HEK293 (cell line): ENCODE data around the gene CIPC.

ENCODE experiments used
- CTCF ChIA-PET: fragments of 350-600 bp; formaldehyde crosslinking; extraction: SDS; loops from one replicate; lab custom pipeline; 2021; ENCODE audit warnings: antibody characterized with exemption; lab: Yijun Ruan, JAX
- POLR2A ChIA-PET: fragments of 300-600 bp; formaldehyde crosslinking; extraction: SDS; loops from one replicate; lab custom pipeline; 2020; ENCODE audit warnings: antibody characterized with exemption, inconsistent platforms; lab: Yijun Ruan, JAX
- H3K27ac ChIP-seq: fragments of 200-500 bp; sonication (Bioruptor generic); 2 replicates; pipeline ENCODE4 v1.5.1; 2014; ENCODE audit warnings: low read depth, low read length, control low read depth, inconsistent platforms; ENCODE audit errors: extremely low read depth
- H3K36me3 ChIP-seq, 2 experiments: fragments of 200-500 bp in 1 of 2; sonication (Bioruptor generic) in 1 of 2; 1 replicate in 1 of 2; 2 replicates in 1 of 2; pipeline ENCODE4 v1.5.1; 2014 to 2017; ENCODE audit warnings: inconsistent platforms in 2 of 2, low read length in 2 of 2; ENCODE audit not compliant: control insufficient read depth in 2 of 2, insufficient read depth in 1 of 2
- H3K4me1 ChIP-seq: fragments of 200-500 bp; sonication (Bioruptor generic); 2 replicates; pipeline ENCODE4 v1.5.1; 2014; ENCODE audit warnings: mild to moderate bottlenecking, low read length, inconsistent platforms; ENCODE audit not compliant: control insufficient read depth, insufficient read depth
- H3K4me3 ChIP-seq: 2 replicates; pipeline ENCODE4 v1.5.1; 2011; ENCODE audit warnings: low read depth, mild to moderate bottlenecking, control low read depth, low read length, moderate library complexity
- H3K9me3 ChIP-seq: fragments of 200-500 bp; sonication (Bioruptor generic); 2 replicates; pipeline ENCODE4 v1.5.1; 2014; ENCODE audit warnings: low read depth, low read length, inconsistent platforms; ENCODE audit not compliant: control insufficient read depth, insufficient read depth
- HOXC10 ChIP-seq: sonication (generic); formaldehyde crosslinking; IDR thresholded peaks from 2 replicates; pipeline ENCODE4 v1.8.1; 2023; ENCODE audit warnings: mild to moderate bottlenecking, missing genetic modification reagents
- ZBTB21 ChIP-seq: fragments of 450-650 bp; formaldehyde crosslinking; IDR thresholded peaks from 2 replicates; pipeline ENCODE4 v1.5.1; 2017; ENCODE audit warnings: missing biosample characterization, missing genetic modification characterization
- ZBTB48 ChIP-seq: fragments of 450-650 bp; formaldehyde crosslinking; IDR thresholded peaks from 2 replicates; pipeline ENCODE4 v1.5.1; 2016; ENCODE audit warnings: missing biosample characterization, missing genetic modification characterization
- ZBTB7A ChIP-seq: fragments of 450-650 bp; formaldehyde crosslinking; IDR thresholded peaks from 2 replicates; pipeline ENCODE4 v1.5.1; 2016; ENCODE audit warnings: low read depth, missing biosample characterization, missing genetic modification characterization
- ZFP37 ChIP-seq: fragments of 450-650 bp; formaldehyde crosslinking; IDR thresholded peaks from 2 replicates; pipeline ENCODE4 v1.5.1; 2016; ENCODE audit warnings: missing biosample characterization, missing genetic modification characterization
- ZNF221 ChIP-seq: fragments of 450-650 bp; formaldehyde crosslinking; IDR thresholded peaks from 2 replicates; pipeline ENCODE4 v1.5.1; 2017; ENCODE audit warnings: missing biosample characterization, missing genetic modification characterization, borderline replicate concordance
- ZNF362 ChIP-seq: fragments of 450-650 bp; formaldehyde crosslinking; IDR thresholded peaks from 2 replicates; pipeline ENCODE4 v1.5.1; 2016; ENCODE audit warnings: missing biosample characterization, missing genetic modification characterization
- ZNF416 ChIP-seq: fragments of 450-650 bp; formaldehyde crosslinking; IDR thresholded peaks from 2 replicates; pipeline ENCODE4 v1.5.1; 2016; ENCODE audit warnings: missing biosample characterization, missing genetic modification characterization
- ZNF423 ChIP-seq: fragments of 450-650 bp; formaldehyde crosslinking; IDR thresholded peaks from 2 replicates; pipeline ENCODE4 v1.5.1; 2016; ENCODE audit warnings: missing biosample characterization, missing genetic modification characterization
- ZNF571 ChIP-seq: fragments of 450-650 bp; formaldehyde crosslinking; IDR thresholded peaks from 2 replicates; pipeline ENCODE4 v1.5.0; 2017; ENCODE audit warnings: missing biosample characterization, missing genetic modification characterization
- ZNF623 ChIP-seq: fragments of 450-650 bp; formaldehyde crosslinking; IDR thresholded peaks from 2 replicates; pipeline ENCODE4 v1.5.1; 2016; ENCODE audit warnings: missing biosample characterization, missing genetic modification characterization
- ZNF76 ChIP-seq: fragments of 450-650 bp; formaldehyde crosslinking; IDR thresholded peaks from 2 replicates; pipeline ENCODE4; 2016; ENCODE audit warnings: low read depth, missing biosample characterization, missing genetic modification characterization, borderline replicate concordance
- ZNF776 ChIP-seq: fragments of 450-650 bp; formaldehyde crosslinking; IDR thresholded peaks from 2 replicates; pipeline ENCODE4 v1.5.0; 2017; ENCODE audit warnings: missing biosample characterization, missing genetic modification characterization, borderline replicate concordance
- ZXDB ChIP-seq: fragments of 450-650 bp; formaldehyde crosslinking; IDR thresholded peaks from 2 replicates; pipeline ENCODE4 v1.5.1; 2016; ENCODE audit warnings: missing biosample characterization, missing genetic modification characterization
- TF ChIP-seq, protein P1 (sequence below): fragments of 450-650 bp; formaldehyde crosslinking; IDR thresholded peaks from 2 replicates; pipeline ENCODE4 v1.5.1; 2016; ENCODE audit warnings: missing biosample characterization, missing genetic modification characterization
- TF ChIP-seq, protein P2 (sequence below): fragments of 450-650 bp; formaldehyde crosslinking; IDR thresholded peaks from 2 replicates; pipeline ENCODE4 v1.5.1; 2016; ENCODE audit warnings: missing biosample characterization, missing genetic modification characterization, borderline replicate concordance
- TF ChIP-seq, protein P3 (sequence below): fragments of 450-650 bp; formaldehyde crosslinking; IDR thresholded peaks from 2 replicates; pipeline ENCODE4 v1.5.1; 2016; ENCODE audit warnings: missing biosample characterization, missing genetic modification characterization

Gene CIPC

GRCh38 chr14:77084985-77085384, 13.1 kb upstream of the CIPC start:
- no peaks in the 10 kb centered on the region for H3K36me3 ChIP-seq
- H3K27ac ChIP-seq, result no peak overlapping the region
- ChIA-PET CTCF (interaction anchor here (0.6 to 3.0 kb wide), 13 partner anchors 8 to 218 kb away, joined by 3 to 30 read pairs (median 4); no protein-coding TSS in a partner anchor), POLR2A (no interaction called here)
- H3K4me1 ChIP-seq, result no peaks in the 10 kb centered on the region; the same call in 1 of the 2 replicates
- no peaks in the 10 kb centered on the region for H3K9me3 ChIP-seq
- TF ChIP-seq ZNF776 (no peak), ZBTB7A (no peak), ZNF362 (tag by site-specific recombination) (no peak), ZNF423 (tag by site-specific recombination) (no peak), ZNF571 (no peak), ZNF623 (no peak), ZNF221 (tag by site-specific recombination) (no peak), ZXDB (tag by site-specific recombination) (no peak), ZNF416 (no peak), HOXC10 (CRISPR knock-in tag) (no peak), ZBTB48 (tag by site-specific recombination) (no peak), ZNF76 (tag by site-specific recombination) (no peak), ZBTB21 (tag by site-specific recombination) (no peak), ZFP37 (no peak)
- TF ChIP-seq, protein P1, sequence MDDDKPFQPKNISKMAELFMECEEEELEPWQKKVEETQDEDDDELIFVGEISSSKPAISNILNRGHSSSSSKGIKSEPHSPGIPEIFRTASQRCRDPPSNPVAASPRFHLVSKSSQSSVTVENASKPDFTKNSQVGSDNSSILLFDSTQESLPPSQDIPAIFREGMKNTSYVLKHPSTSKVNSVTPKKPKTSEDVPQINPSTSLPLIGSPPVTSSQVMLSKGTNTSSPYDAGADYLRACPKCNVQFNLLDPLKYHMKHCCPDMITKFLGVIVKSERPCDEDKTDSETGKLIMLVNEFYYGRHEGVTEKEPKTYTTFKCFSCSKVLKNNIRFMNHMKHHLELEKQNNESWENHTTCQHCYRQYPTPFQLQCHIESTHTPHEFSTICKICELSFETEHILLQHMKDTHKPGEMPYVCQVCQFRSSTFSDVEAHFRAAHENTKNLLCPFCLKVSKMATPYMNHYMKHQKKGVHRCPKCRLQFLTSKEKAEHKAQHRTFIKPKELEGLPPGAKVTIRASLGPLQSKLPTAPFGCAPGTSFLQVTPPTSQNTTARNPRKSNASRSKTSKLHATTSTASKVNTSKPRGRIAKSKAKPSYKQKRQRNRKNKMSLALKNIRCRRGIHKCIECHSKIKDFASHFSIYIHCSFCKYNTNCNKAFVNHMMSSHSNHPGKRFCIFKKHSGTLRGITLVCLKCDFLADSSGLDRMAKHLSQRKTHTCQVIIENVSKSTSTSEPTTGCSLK (tag by site-specific recombination), result no peak
- TF ChIP-seq, protein P2, sequence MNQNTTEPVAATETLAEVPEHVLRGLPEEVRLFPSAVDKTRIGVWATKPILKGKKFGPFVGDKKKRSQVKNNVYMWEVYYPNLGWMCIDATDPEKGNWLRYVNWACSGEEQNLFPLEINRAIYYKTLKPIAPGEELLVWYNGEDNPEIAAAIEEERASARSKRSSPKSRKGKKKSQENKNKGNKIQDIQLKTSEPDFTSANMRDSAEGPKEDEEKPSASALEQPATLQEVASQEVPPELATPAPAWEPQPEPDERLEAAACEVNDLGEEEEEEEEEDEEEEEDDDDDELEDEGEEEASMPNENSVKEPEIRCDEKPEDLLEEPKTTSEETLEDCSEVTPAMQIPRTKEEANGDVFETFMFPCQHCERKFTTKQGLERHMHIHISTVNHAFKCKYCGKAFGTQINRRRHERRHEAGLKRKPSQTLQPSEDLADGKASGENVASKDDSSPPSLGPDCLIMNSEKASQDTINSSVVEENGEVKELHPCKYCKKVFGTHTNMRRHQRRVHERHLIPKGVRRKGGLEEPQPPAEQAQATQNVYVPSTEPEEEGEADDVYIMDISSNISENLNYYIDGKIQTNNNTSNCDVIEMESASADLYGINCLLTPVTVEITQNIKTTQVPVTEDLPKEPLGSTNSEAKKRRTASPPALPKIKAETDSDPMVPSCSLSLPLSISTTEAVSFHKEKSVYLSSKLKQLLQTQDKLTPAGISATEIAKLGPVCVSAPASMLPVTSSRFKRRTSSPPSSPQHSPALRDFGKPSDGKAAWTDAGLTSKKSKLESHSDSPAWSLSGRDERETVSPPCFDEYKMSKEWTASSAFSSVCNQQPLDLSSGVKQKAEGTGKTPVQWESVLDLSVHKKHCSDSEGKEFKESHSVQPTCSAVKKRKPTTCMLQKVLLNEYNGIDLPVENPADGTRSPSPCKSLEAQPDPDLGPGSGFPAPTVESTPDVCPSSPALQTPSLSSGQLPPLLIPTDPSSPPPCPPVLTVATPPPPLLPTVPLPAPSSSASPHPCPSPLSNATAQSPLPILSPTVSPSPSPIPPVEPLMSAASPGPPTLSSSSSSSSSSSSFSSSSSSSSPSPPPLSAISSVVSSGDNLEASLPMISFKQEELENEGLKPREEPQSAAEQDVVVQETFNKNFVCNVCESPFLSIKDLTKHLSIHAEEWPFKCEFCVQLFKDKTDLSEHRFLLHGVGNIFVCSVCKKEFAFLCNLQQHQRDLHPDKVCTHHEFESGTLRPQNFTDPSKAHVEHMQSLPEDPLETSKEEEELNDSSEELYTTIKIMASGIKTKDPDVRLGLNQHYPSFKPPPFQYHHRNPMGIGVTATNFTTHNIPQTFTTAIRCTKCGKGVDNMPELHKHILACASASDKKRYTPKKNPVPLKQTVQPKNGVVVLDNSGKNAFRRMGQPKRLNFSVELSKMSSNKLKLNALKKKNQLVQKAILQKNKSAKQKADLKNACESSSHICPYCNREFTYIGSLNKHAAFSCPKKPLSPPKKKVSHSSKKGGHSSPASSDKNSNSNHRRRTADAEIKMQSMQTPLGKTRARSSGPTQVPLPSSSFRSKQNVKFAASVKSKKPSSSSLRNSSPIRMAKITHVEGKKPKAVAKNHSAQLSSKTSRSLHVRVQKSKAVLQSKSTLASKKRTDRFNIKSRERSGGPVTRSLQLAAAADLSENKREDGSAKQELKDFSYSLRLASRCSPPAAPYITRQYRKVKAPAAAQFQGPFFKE (tag by site-specific recombination), result no peak
- TF ChIP-seq, protein P3, sequence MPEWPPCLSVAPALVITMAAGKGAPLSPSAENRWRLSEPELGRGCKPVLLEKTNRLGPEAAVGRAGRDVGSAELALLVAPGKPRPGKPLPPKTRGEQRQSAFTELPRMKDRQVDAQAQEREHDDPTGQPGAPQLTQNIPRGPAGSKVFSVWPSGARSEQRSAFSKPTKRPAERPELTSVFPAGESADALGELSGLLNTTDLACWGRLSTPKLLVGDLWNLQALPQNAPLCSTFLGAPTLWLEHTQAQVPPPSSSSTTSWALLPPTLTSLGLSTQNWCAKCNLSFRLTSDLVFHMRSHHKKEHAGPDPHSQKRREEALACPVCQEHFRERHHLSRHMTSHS (tag by site-specific recombination), result no peak
- H3K4me3 ChIP-seq, result no peak overlapping the region
